Mesothelial cell of epicardium (in vitro differentiated cells): Measurements from ENCODE around the gene FAM219A. TPM values are rescaled to one million over a fixed set of nuclear protein-coding genes. Genes with fewer than 3 reads are reported as not detected.
"Not testable (repeated sequence)": the region's sequence is repeated elsewhere in the genome, so short reads cannot be mapped to it uniquely, and the experiment has no call there.

Experiments
- DNase-seq, 2 experiments: peaks; one replicate each; pipeline ENCODE4 v3.0.0; 2021; ENCODE audit warnings: low spot score in 2 of 2; ENCODE audit not compliant: unreplicated experiment in 2 of 2
- H3K27ac Mint-ChIP-seq: 2 replicates; pipeline ENCODE4 v1.8.0; 2021; ENCODE audit warnings: mixed read lengths
- H3K27me3 Mint-ChIP-seq: 2 replicates; pipeline ENCODE4 v1.8.0; 2021; ENCODE audit warnings: low read depth, mixed read lengths
- H3K36me3 Mint-ChIP-seq: 2 replicates; pipeline ENCODE4 v1.8.0; 2021; ENCODE audit warnings: mixed read lengths
- H3K4me1 Mint-ChIP-seq: 2 replicates; pipeline ENCODE4 v1.8.0; 2021; ENCODE audit warnings: mixed read lengths
- H3K4me3 Mint-ChIP-seq: 2 replicates; pipeline ENCODE4 v1.8.0; 2021; ENCODE audit warnings: mild to moderate bottlenecking, moderate library complexity, mixed read lengths
- H3K9me3 Mint-ChIP-seq: 2 replicates; pipeline ENCODE4 v1.8.0; 2021; ENCODE audit warnings: mixed read lengths
- total RNA-seq: library from RNA; stranded (reverse); gene quantifications from 3 replicates; pipeline ENCODE4 v1.2.1, GENCODE V29; 2021
- TF ChIP-seq, protein P1 (sequence below): fragments of 200-600 bp; sonication (generic); IDR thresholded peaks from one replicate; pipeline ENCODE4 v1.5.0; 2021; ENCODE audit warnings: antibody characterized with exemption; ENCODE audit not compliant: unreplicated experiment

Gene FAM219A
- total RNA-seq, 1 donor from 2014 or later: 16.9 TPM

GRCh38 chr9:34484678-34485077, 26.3 kb upstream of the FAM219A start:
- H3K9me3 Mint-ChIP-seq: no peaks in the 10 kb centered on the region
- H3K4me1 Mint-ChIP-seq: no peaks in the 10 kb centered on the region

DNA sequence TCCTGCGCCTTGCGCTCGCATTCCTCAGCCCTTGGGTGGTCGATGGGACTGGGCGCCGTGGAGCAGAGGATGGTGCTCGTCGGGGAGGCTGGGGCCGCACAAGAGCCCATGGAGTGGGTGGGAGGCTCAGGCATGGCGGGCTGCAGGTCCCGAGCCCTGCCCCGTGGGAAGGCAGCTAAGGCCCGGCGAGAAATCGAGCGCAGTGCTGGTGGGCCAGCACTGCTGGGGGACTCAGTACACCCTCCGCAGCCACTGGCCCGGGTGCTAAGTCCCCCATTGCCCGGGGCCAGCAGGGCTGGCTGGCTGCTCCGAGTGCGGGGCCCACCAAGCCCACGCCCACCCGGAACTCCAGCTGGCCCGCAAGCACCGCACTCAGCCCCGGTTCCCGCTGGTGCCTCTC, 24.4 kb upstream of the FAM219A start:
- not testable (repeated sequence) for DNase-seq, H3K9me3 Mint-ChIP-seq, H3K4me1 Mint-ChIP-seq, H3K4me3 Mint-ChIP-seq, H3K36me3 Mint-ChIP-seq, H3K27ac Mint-ChIP-seq
- H3K27me3 Mint-ChIP-seq: peaks cover 13% of the 10 kb centered on the region

More at GRCh38 chr9:34484678-34485077, 26.3 kb upstream of the FAM219A start:
- TF ChIP-seq, protein P1, sequence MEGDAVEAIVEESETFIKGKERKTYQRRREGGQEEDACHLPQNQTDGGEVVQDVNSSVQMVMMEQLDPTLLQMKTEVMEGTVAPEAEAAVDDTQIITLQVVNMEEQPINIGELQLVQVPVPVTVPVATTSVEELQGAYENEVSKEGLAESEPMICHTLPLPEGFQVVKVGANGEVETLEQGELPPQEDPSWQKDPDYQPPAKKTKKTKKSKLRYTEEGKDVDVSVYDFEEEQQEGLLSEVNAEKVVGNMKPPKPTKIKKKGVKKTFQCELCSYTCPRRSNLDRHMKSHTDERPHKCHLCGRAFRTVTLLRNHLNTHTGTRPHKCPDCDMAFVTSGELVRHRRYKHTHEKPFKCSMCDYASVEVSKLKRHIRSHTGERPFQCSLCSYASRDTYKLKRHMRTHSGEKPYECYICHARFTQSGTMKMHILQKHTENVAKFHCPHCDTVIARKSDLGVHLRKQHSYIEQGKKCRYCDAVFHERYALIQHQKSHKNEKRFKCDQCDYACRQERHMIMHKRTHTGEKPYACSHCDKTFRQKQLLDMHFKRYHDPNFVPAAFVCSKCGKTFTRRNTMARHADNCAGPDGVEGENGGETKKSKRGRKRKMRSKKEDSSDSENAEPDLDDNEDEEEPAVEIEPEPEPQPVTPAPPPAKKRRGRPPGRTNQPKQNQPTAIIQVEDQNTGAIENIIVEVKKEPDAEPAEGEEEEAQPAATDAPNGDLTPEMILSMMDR: no peak
- DNase-seq: no peak
- H3K27ac Mint-ChIP-seq: no peak overlapping the region
- peaks cover 20% of the 10 kb centered on the region for H3K27me3 Mint-ChIP-seq
- H3K4me3 Mint-ChIP-seq: no peak overlapping the region
- no peaks in the 10 kb centered on the region for H3K36me3 Mint-ChIP-seq

GRCh38 chr9:34481620-34482019, 23.2 kb upstream of the FAM219A start:
- H3K4me3 Mint-ChIP-seq, H3K36me3 Mint-ChIP-seq, DNase-seq, H3K4me1 Mint-ChIP-seq, H3K9me3 Mint-ChIP-seq, H3K27ac Mint-ChIP-seq: not testable (repeated sequence)
- peaks cover 15% of the 10 kb centered on the region for H3K27me3 Mint-ChIP-seq

GRCh38 chr9:34479431-34479866, 21.1 kb upstream of the FAM219A start:
- TF ChIP-seq, protein P1: no peak
- H3K9me3 Mint-ChIP-seq: no peaks in the 10 kb centered on the region
- H3K4me3 Mint-ChIP-seq: no peak overlapping the region
- H3K27ac Mint-ChIP-seq: no peak overlapping the region
- no peaks in the 10 kb centered on the region for H3K4me1 Mint-ChIP-seq
- no peaks in the 10 kb centered on the region for H3K36me3 Mint-ChIP-seq
- H3K27me3 Mint-ChIP-seq: peaks cover 31% of the 10 kb centered on the region
- no peak for DNase-seq

DNA sequence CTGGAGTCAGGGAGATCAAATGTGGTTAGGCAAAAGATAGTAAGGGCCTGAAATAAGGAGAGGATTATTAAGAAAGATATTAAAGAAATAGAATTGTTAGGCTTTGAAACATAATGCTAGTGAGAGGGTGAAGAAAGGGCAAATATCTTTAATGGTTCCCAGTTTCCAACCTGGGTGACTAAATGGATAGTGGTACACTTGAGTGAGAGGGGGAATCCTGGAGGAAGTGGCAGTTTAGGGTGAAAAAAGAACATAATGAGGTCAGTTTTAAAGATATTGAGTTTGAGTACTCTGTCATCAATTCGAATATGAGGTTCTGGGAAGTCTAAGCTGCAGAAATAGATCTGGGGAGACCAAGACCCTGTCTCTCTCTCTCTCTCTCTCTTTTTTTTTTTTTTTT, 19.2 kb upstream of the FAM219A start:
- H3K4me3 Mint-ChIP-seq: no peak overlapping the region
- H3K36me3 Mint-ChIP-seq: no peaks in the 10 kb centered on the region
- no peak for DNase-seq
- no peaks in the 10 kb centered on the region for H3K4me1 Mint-ChIP-seq
- H3K27ac Mint-ChIP-seq: no peak overlapping the region
- H3K27me3 Mint-ChIP-seq: peaks cover 31% of the 10 kb centered on the region
- H3K9me3 Mint-ChIP-seq: no peaks in the 10 kb centered on the region
- TF ChIP-seq, protein P1: no peak

- Mint-ChIP-seq H3K36me3 (no peaks in the 10 kb centered on the region), H3K9me3 (no peaks in the 10 kb centered on the region), H3K27me3 (peaks cover 31% of the 10 kb centered on the region), H3K4me1 (no peaks in the 10 kb centered on the region), H3K4me3 (no peak overlapping the region), H3K27ac (no peak overlapping the region)
- TF ChIP-seq, protein P1: no peak
- DNase-seq: no peak
These were observed 16.7 kb upstream of the FAM219A start for GRCh38 chr9:34475097-34475496.

DNA sequence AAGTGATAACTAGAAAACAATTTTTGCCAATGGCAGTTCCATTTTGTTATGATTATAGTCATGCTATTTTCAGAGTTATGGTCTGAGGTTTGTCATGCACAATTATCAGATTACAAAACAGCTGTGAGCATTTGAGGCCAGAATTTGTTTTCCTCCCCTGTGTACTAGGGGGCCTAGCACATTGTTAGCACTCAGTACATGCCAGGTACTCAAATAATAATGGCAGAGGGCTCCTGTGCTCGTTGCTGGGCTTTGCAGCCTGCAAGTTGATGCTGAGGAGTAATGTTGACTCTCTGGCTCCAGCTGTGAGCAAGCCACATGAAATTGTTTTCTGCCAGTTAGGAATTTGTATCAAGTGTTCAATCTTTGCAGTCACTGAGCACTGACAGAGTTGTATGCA, 7.1 kb upstream of the FAM219A start:
- H3K4me1 Mint-ChIP-seq: no peaks in the 10 kb centered on the region
- DNase-seq: no peak
- H3K27me3 Mint-ChIP-seq: peaks cover 25% of the 10 kb centered on the region
- H3K9me3 Mint-ChIP-seq: no peaks in the 10 kb centered on the region
- H3K36me3 Mint-ChIP-seq: no peaks in the 10 kb centered on the region
- H3K4me3 Mint-ChIP-seq: no peak overlapping the region
- H3K27ac Mint-ChIP-seq: no peak overlapping the region
- TF ChIP-seq, protein P1: no peak
